NB4 (cell line): ENCODE results near the gene KCNK3.
A peak's percentile ranks its signal among the peaks of the same experiment; 100 is the strongest.

Experiments
- DNase-seq: peaks from one replicate; pipeline ENCODE4 v3.0.0; 2010; ENCODE audit warnings: low read depth
- H3K4me3 ChIP-seq: one replicate; pipeline ENCODE4 v1.5.1; 2011; ENCODE audit warnings: mild to moderate bottlenecking, low read depth, low read length, moderate library complexity
- CTCF ChIP-seq: IDR thresholded peaks from one replicate; pipeline ENCODE4 v1.5.1; 2012; ENCODE audit warnings: low read depth, low read length
- MAX ChIP-seq: IDR thresholded peaks from 2 replicates; pipeline ENCODE4 v1.6.1; 2011; ENCODE audit warnings: low read depth, low read length
- MYC ChIP-seq: IDR thresholded peaks from 2 replicates; pipeline ENCODE4 v1.6.1; 2011; ENCODE audit warnings: low read depth, low read length
- POLR2A ChIP-seq: IDR thresholded peaks from 2 replicates; pipeline ENCODE4 v1.6.1; 2011; ENCODE audit warnings: mild to moderate bottlenecking; ENCODE audit not compliant: insufficient read length; ENCODE audit errors: extremely low read depth

KCNK3 gene

GRCh38 chr2:26692279-26692896 is at the start of gene KCNK3:
Gene KCNK3 (plus strand): TSS chr2:26692722. CDS start chr2:26692876, 154 bp downstream.
- peak; percentile 45 for DNase-seq
- H3K4me3 ChIP-seq = no peak within 1 kb of the TSS
- TF ChIP-seq POLR2A (no peak), CTCF (no peak), MYC (no peak)

- no peak for TF ChIP-seq MYC
- no peak for TF ChIP-seq MAX
- no peak for TF ChIP-seq CTCF
- no peak for TF ChIP-seq POLR2A
- no peak overlapping the region for H3K4me3 ChIP-seq
- DNase-seq = no peak
These were observed 48.2 kb upstream of the KCNK3 start for GRCh38 chr2:26644188-26644835.

- TF ChIP-seq CTCF (no peak), MYC (no peak), MAX (no peak), POLR2A (no peak)
- DNase-seq = no peak
- H3K4me3 ChIP-seq = no peak overlapping the region
These were observed 46.8 kb upstream of the KCNK3 start for GRCh38 chr2:26645762-26646161.

GRCh38 chr2:26646986-26647672 is 45.4 kb upstream of the KCNK3 start:
- no peak for TF ChIP-seq CTCF
- no peak for TF ChIP-seq POLR2A
- TF ChIP-seq MYC = no peak
- no peak for TF ChIP-seq MAX
- H3K4me3 ChIP-seq = no peak overlapping the region
- no peak for DNase-seq

- H3K4me3 ChIP-seq = no peak overlapping the region
- DNase-seq = no peak
- TF ChIP-seq CTCF (no peak), MAX (no peak), POLR2A (no peak), MYC (no peak)
These were observed 44.5 kb upstream of the KCNK3 start for GRCh38 chr2:26647981-26648380.
